GM23248 (cell line): ENCODE results near the gene VPS13D.

ENCODE experiments used
- EZH2 ChIP-seq: fragments of 200-600 bp; sonication (generic); IDR thresholded peaks from 2 replicates; pipeline ENCODE4 v1.6.1; 2018; ENCODE audit warnings: antibody characterized with exemption, mild to moderate bottlenecking; ENCODE audit not compliant: insufficient read depth, poor library complexity, severe bottlenecking
- EZH2phosphoT487 ChIP-seq: fragments of 200-600 bp; sonication (generic); IDR thresholded peaks from 2 replicates; pipeline ENCODE4 v1.6.1; 2018; ENCODE audit warnings: antibody characterized with exemption, moderate library complexity, mild to moderate bottlenecking, low read depth; ENCODE audit not compliant: insufficient read depth

DNA sequence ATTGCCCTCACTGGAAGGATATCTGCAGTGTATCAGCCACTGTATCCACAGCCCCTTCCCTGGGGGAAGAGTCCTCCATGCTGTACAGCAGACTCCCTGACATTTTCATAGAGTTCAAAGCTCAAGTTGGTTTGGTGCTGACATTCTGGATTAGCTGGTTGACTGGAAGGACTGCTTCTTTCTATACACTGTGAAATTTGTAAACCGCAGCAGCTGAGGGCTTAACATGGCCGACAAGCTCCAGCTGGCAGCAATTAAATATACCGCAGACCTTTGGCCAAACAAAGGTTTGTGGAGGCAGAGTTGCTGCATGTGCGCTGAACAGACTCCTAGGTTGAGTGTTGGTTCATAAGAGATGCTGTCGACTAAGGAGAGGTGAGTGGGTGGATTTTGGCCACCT, 261.8 kb downstream of the VPS13D start:
- TF ChIP-seq EZH2, result no peak
- no peak for TF ChIP-seq EZH2phosphoT487
